GM23338 (cell line): Measurements from ENCODE around the gene KLHL22. TPM values are rescaled to one million over a fixed set of nuclear protein-coding genes. Genes with fewer than 3 reads are reported as not detected.

Source experiments
- ATAC-seq: fragments of 200-7000 bp; cut with Tn5 transposase; 3 replicates; pipeline ENCODE4 v1.9.1; 2020
- DNase-seq: peaks from one replicate; pipeline ENCODE4 v3.0.0-alpha.2; 2015; ENCODE audit warnings: low spot score
- H2AFZ ChIP-seq: fragments of 200-600 bp; sonication (generic); 2 replicates; pipeline ENCODE4 v1.8.0; 2016; ENCODE audit warnings: antibody characterized with exemption, mild to moderate bottlenecking, moderate library complexity
- H3F3A ChIP-seq: fragments of 200-600 bp; sonication (generic); replicated peaks from 2 replicates; pipeline ENCODE4 v1.8.0; 2017; ENCODE audit warnings: antibody characterized with exemption, mixed run types, low read depth
- H3K27ac ChIP-seq: fragments of 200-600 bp; sonication (generic); 2 replicates; pipeline ENCODE4 v1.6.1; 2016; ENCODE audit warnings: low read depth
- H3K27me3 ChIP-seq: fragments of 200-600 bp; sonication (generic); 2 replicates; pipeline ENCODE4 v1.8.0; 2016; ENCODE audit warnings: mild to moderate bottlenecking, mixed run types, moderate library complexity; ENCODE audit not compliant: insufficient read depth
- H3K36me3 ChIP-seq: fragments of 200-600 bp; sonication (generic); 2 replicates; pipeline ENCODE4 v1.8.0; 2016; ENCODE audit warnings: mild to moderate bottlenecking; ENCODE audit not compliant: insufficient read depth
- H3K4me1 ChIP-seq: fragments of 200-600 bp; sonication (generic); 2 replicates; pipeline ENCODE4 v1.8.0; 2016; ENCODE audit warnings: mild to moderate bottlenecking, moderate library complexity; ENCODE audit not compliant: insufficient read depth
- H3K4me2 ChIP-seq: fragments of 200-600 bp; sonication (generic); 2 replicates; pipeline ENCODE4 v1.7.1; 2017; ENCODE audit warnings: mixed run types
- H3K4me3 ChIP-seq: fragments of 200-600 bp; sonication (generic); 2 replicates; pipeline ENCODE4 v1.6.1; 2016; ENCODE audit warnings: mixed run types
- H3K79me2 ChIP-seq: fragments of 200-600 bp; sonication (generic); replicated peaks from 2 replicates; pipeline ENCODE4 v1.8.0; 2017; ENCODE audit warnings: mild to moderate bottlenecking; ENCODE audit not compliant: insufficient read depth
- H3K9me2 ChIP-seq: fragments of 200-600 bp; sonication (generic); 2 replicates; pipeline ENCODE4 v1.8.0; 2017; ENCODE audit not compliant: insufficient read depth
- H4K20me1 ChIP-seq: fragments of 200-600 bp; sonication (generic); replicated peaks from 2 replicates; pipeline ENCODE4 v1.8.0; 2017; ENCODE audit warnings: mild to moderate bottlenecking; ENCODE audit not compliant: insufficient read depth
- H3K27ac Mint-ChIP-seq: 2 replicates; pipeline ENCODE4 v1.8.0; 2020; ENCODE audit warnings: inconsistent platforms, mild to moderate bottlenecking, moderate library complexity, mixed read lengths
- H3K27me3 Mint-ChIP-seq: 3 replicates; pipeline ENCODE4 v1.8.0; 2022; ENCODE audit warnings: low read depth, mild to moderate bottlenecking, moderate library complexity, mixed read lengths, inconsistent platforms; ENCODE audit not compliant: insufficient read depth, poor library complexity
- H3K36me3 Mint-ChIP-seq: 3 replicates; pipeline ENCODE4 v1.8.0; 2021; ENCODE audit warnings: low read depth, mild to moderate bottlenecking, inconsistent platforms, moderate library complexity, mixed read lengths
- H3K4me1 Mint-ChIP-seq: 3 replicates; pipeline ENCODE4 v1.8.0; 2020; ENCODE audit warnings: mild to moderate bottlenecking, inconsistent platforms, mixed read lengths
- H3K4me3 Mint-ChIP-seq: 3 replicates; pipeline ENCODE4 v1.8.0; 2021; ENCODE audit warnings: moderate library complexity, mild to moderate bottlenecking, inconsistent platforms, mixed read lengths
- H3K9me3 Mint-ChIP-seq: 3 replicates; pipeline ENCODE4 v1.8.0; 2020; ENCODE audit warnings: moderate library complexity, mild to moderate bottlenecking, inconsistent platforms, mixed read lengths
- CTCF ChIP-seq, 2 experiments: fragments of 200-600 bp in 1 of 2; sonication (generic) in 1 of 2; conservative IDR thresholded peaks; 2 replicates each; pipeline versions ENCODE4 v1.5.1 to v1.6.1; 2016 to 2017; ENCODE audit warnings: antibody characterized with exemption in 2 of 2, low read depth in 2 of 2, mild to moderate bottlenecking in 2 of 2, moderate library complexity in 1 of 2
- ETS1 ChIP-seq: IDR thresholded peaks from 2 replicates; pipeline ENCODE4 v1.6.1; 2016; ENCODE audit warnings: antibody characterized with exemption
- JUNB ChIP-seq: IDR thresholded peaks from one replicate; pipeline ENCODE4 v1.6.1; 2016; ENCODE audit warnings: antibody characterized with exemption; ENCODE audit not compliant: unreplicated experiment
- ZNF114 ChIP-seq: fragments of 250-450 bp; sonication (Bioruptor Pico); IDR thresholded peaks from 2 replicates; pipeline ENCODE4 v1.5.0; 2020; ENCODE audit warnings: mild to moderate bottlenecking, moderate library complexity
- ZNF331 ChIP-seq: fragments of 250-450 bp; sonication (Bioruptor Pico); IDR thresholded peaks from 2 replicates; pipeline ENCODE4 v1.5.0; 2020; ENCODE audit warnings: low read depth, mild to moderate bottlenecking, moderate library complexity
- polyA plus RNA-seq: library from polyadenylated mRNA; unstranded; fragments of >200 nt; fragmentation: Nextera tagmentation; extraction: Ambion mirVana; gene quantifications from 2 replicates; pipeline ENCODE4 v1.2.1, GENCODE V29; 2016
- total RNA-seq: library from RNA; depleted of rRNA; stranded (reverse); fragments of >200 nt; shearing (Covaris generic); gene quantifications from 2 replicates; pipeline ENCODE4 v1.2.3, GENCODE V29; 2014

Gene KLHL22
- total and polyA plus RNA-seq, 2 experiments from 2014 or later: 2.4 to 16.0 TPM

- peak overlapping the region; percentile 61 for H3K4me3 Mint-ChIP-seq
- Histone ChIP-seq H2AFZ (no peak overlapping the region), H3F3A (0 out of 2 replicates have a peak, but pooled peaks cover 10% of the 10 kb centered on the region), H3K4me1 (peaks cover 4% of the 10 kb centered on the region; the same call in 1 of the 2 replicates), H3K4me3 (peak overlapping the region; percentile 48), H3K27ac (no peak overlapping the region), H3K79me2 (peaks cover 1% of the 10 kb centered on the region), H3K4me2 (peak overlapping the region; percentile 74), H3K36me3 (no peaks in the 10 kb centered on the region), H3K9me2 (no peaks in the 10 kb centered on the region), H4K20me1 (peaks cover 14% of the 10 kb centered on the region; the same call in 1 of the 2 replicates), H3K27me3 (peaks cover 94% of the 10 kb centered on the region)
- H3K27me3 Mint-ChIP-seq: peaks cover 87% of the 10 kb centered on the region
- peaks cover 4% of the 10 kb centered on the region; the same call in 2 of the 3 replicates for H3K36me3 Mint-ChIP-seq
- no peak for TF ChIP-seq CTCF (conservative IDR thresholded peaks at IDR 0.05; ENCODE audit: low read depth in 2 of 2)
- no peak for TF ChIP-seq ZNF331 (CRISPR knock-in tag)
- TF ChIP-seq JUNB: no peak
- TF ChIP-seq ZNF114 (CRISPR knock-in tag): no peak
- no peak overlapping the region for H3K27ac Mint-ChIP-seq
- ATAC-seq (peak; percentile 9), DNase-seq (no peak)
- no peaks in the 10 kb centered on the region; the same call in none of the 3 replicates for H3K9me3 Mint-ChIP-seq
- peaks cover 4% of the 10 kb centered on the region for H3K4me1 Mint-ChIP-seq
Observed at GRCh38 chr22:20430101-20430719, 65.4 kb downstream of the KLHL22 start.

- Histone ChIP-seq H2AFZ (no peak overlapping the region), H3F3A (0 out of 2 replicates have a peak, but pooled peaks cover 10% of the 10 kb centered on the region), H3K27me3 (peaks cover 94% of the 10 kb centered on the region), H3K4me3 (peak overlapping the region; percentile 49), H3K27ac (no peak overlapping the region), H3K4me2 (peak overlapping the region; percentile 77), H3K79me2 (no peaks in the 10 kb centered on the region), H3K36me3 (no peaks in the 10 kb centered on the region), H4K20me1 (peaks cover 6% of the 10 kb centered on the region; the same call in 1 of the 2 replicates), H3K9me2 (no peaks in the 10 kb centered on the region), H3K4me1 (peaks cover 4% of the 10 kb centered on the region; the same call in 1 of the 2 replicates)
- H3K4me1 Mint-ChIP-seq: peaks cover 4% of the 10 kb centered on the region
- peaks cover 85% of the 10 kb centered on the region for H3K27me3 Mint-ChIP-seq
- peaks cover 4% of the 10 kb centered on the region; the same call in 2 of the 3 replicates for H3K36me3 Mint-ChIP-seq
- peak overlapping the region; percentile 53 for H3K4me3 Mint-ChIP-seq
- peak; percentile 91 for DNase-seq
- TF ChIP-seq CTCF (conservative IDR thresholded peaks at IDR 0.05; ENCODE audit: low read depth in 2 of 2): peak in 1 of 2 experiments; percentile 17; a peak in 1 of 4 replicates
- no peak for TF ChIP-seq ETS1
- peak; percentile 21 for ATAC-seq
- no peaks in the 10 kb centered on the region; the same call in 1 of the 3 replicates for H3K9me3 Mint-ChIP-seq
- no peak overlapping the region for H3K27ac Mint-ChIP-seq
Observed at GRCh38 chr22:20429254-20430100, 66.1 kb downstream of the KLHL22 start.
